ENCODE results near the gene PTTG1IP2.

The PTTG1IP2 gene
- total RNA-seq, result 0 reads per million in 9 experiments

DNA sequence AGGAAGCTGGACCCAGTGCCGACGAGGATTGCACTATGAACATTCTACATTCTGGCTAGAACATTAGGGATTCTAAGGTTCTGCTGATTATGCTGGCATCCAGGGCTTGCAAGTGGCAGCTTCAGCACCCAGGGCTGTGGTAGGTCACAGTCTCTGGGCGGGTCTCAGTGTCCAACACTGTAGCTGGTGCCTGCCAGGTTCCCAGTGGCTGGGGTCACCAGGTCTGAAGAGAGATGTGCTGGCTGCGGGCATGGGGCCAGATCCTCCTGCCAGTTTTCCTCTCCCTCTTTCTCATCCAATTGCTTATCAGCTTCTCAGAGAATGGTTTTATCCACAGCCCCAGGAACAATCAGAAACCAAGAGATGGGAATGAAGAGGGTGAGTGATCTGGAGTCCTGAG, at the start of gene PTTG1IP2:
Gene PTTG1IP2, plus strand, starts transcription at position 86 of the 400 bp plus-strand sequence. Its CDS starts 148 bp downstream, at position 234.
- ATAC-seq (replicated peaks) (no peak), DNase-seq (no peak)
- Mint-ChIP-seq H3K36me3 (ENCODE audit: insufficient read depth) (no peaks in the 10 kb centered on the region), H3K4me3 (no peak within 1 kb of the TSS), H3K9me3 (no peaks in the 10 kb centered on the region), H3K4me1 (ENCODE audit: low read depth in 2 of 2) (no peaks in the 10 kb centered on the region), H3K27me3 (peaks cover 18 to 52% of the 10 kb centered on the region in 2 donors), H3K27ac (no peak within 1 kb of the TSS)

DNA sequence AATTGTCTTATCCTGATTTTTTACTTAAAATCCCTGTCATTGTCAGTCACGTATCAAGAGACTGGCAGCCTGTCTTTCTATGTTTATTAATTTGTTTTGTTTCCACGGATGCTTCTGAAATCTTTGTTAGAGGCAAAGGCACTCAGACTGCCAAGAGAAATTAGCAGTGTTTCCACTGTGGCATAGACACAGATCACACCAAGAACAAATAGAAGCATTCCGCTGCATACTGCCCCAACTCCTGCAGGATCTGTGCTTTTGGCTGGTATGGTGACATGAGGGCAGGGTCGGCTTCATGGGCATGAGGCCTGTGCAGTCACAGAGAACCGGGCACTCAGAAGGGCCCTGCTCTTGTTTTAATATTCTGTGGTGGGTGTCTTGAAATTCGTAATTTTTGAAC, 47.8 kb upstream of the PTTG1IP2 start:
- Mint-ChIP-seq H3K36me3 (ENCODE audit: insufficient read depth) (peaks cover 3% of the 10 kb centered on the region), H3K9me3 (no peaks in the 10 kb centered on the region), H3K4me3 (no peak overlapping the region), H3K4me1 (ENCODE audit: low read depth in 2 of 2) (no peaks in the 10 kb centered on the region), H3K27ac (no peak overlapping the region), H3K27me3 (no peaks in the 10 kb centered on the region)
- DNase-seq (no peak), ATAC-seq (replicated peaks) (no peak)

DNA sequence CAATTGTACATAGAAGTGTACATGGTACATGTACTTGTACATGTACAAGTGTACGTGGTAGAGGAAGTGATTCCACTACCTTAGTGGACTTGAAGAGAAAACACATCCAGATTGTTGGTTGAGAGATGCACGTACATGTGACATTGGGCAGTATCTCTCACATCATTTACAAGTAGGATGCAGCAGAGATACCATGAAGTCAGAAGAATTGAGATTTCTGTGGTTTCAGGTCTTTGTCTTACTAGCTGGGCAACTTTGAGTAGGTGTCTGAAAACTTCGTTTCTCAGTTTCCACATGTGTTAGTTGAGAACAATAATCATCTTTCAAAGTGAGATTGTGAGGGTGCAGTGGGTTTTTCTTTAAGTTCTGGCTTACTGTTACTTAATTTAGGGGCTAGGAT, 44.7 kb upstream of the PTTG1IP2 start:
- Mint-ChIP-seq H3K27ac (no peak overlapping the region), H3K4me3 (no peak overlapping the region)

DNA sequence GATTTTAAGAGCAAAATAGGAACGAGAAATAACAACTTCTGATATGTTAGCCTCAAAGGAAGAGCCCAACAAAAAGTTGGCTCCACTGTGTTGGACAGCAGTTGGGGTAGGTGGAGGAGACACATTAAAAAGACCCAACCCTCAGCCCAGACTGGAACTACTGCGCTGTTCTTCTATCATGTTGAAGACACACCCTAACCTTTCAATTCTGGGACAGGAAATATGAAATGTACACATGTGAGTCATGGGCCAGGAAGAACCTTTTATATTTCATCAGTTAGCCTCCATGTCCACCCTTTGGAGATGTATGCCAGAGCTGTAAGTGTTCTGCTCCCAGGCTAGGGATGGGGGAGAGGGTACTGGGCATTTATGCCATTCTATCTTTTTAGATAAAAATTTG, 44.1 kb upstream of the PTTG1IP2 start:
- peaks cover 8 to 12% of the 10 kb centered on the region in 2 donors for H3K27me3 Mint-ChIP-seq
- H3K36me3 Mint-ChIP-seq (ENCODE audit: insufficient read depth), result no peaks in the 10 kb centered on the region
- H3K9me3 Mint-ChIP-seq, result no peaks in the 10 kb centered on the region
- no peak overlapping the region for H3K27ac Mint-ChIP-seq
- no peak overlapping the region for H3K4me3 Mint-ChIP-seq
- no peaks in the 10 kb centered on the region for H3K4me1 Mint-ChIP-seq (ENCODE audit: low read depth in 2 of 2)
- DNase-seq, result no peak
- ATAC-seq (replicated peaks), result no peak

More for the DNA sequence above, 44.7 kb upstream of the PTTG1IP2 start:
- ATAC-seq (replicated peaks) (no peak), DNase-seq (no peak)
- peaks cover 6 to 10% of the 10 kb centered on the region in 2 donors for H3K27me3 Mint-ChIP-seq
- no peaks in the 10 kb centered on the region for H3K36me3 Mint-ChIP-seq (ENCODE audit: insufficient read depth)
- no peaks in the 10 kb centered on the region for H3K4me1 Mint-ChIP-seq (ENCODE audit: low read depth in 2 of 2)
- H3K9me3 Mint-ChIP-seq, result no peaks in the 10 kb centered on the region

DNA sequence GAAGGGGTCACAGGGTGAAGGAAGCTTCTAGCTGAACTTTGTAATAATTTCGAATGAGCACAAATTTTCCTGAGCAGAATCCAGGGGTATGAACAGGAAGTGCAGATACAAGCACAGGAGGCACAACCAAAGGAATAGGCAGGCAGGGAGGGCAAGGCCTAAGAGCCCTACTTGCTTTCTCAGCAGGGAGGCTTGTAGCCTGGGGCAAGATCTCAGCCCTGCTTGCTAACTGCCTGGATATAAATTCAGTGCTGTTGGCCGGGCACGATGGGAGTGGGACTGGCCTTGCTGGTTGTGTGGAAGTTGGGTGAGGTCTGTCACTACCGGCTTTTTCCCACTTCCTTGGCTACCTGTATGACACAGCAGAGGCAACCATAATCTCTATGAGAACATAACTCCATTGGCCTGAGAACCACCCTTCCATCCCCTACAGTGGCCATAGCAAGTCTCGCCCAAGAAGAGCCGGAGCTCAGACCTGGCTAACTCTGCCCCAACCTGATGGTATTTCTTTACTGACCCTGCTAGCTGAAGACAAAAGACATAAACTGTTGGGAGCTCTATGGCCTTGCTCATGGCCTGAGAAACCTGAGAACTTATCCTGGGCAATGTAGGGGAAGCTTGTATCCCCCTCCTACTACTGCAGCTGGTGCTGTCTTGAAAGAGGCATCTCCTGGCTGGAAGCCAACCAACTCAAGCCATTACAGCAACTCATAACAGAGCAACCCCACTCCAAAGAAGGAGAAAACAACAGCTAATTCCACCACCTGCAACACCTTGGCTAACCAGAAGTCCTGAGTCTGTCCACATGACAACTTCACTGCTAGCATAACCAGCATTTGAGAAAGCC, 38.6 kb upstream of the PTTG1IP2 start:
- H3K9me3 Mint-ChIP-seq, result no peaks in the 10 kb centered on the region
- peaks cover 32 to 53% of the 10 kb centered on the region in 2 donors for H3K27me3 Mint-ChIP-seq
- no peak overlapping the region for H3K27ac Mint-ChIP-seq
- no peak for DNase-seq
- H3K4me3 Mint-ChIP-seq, result no peak overlapping the region
- H3K36me3 Mint-ChIP-seq (ENCODE audit: insufficient read depth), result no peaks in the 10 kb centered on the region
- ATAC-seq (replicated peaks), result no peak
- H3K4me1 Mint-ChIP-seq (ENCODE audit: low read depth in 2 of 2), result no peaks in the 10 kb centered on the region

DNA sequence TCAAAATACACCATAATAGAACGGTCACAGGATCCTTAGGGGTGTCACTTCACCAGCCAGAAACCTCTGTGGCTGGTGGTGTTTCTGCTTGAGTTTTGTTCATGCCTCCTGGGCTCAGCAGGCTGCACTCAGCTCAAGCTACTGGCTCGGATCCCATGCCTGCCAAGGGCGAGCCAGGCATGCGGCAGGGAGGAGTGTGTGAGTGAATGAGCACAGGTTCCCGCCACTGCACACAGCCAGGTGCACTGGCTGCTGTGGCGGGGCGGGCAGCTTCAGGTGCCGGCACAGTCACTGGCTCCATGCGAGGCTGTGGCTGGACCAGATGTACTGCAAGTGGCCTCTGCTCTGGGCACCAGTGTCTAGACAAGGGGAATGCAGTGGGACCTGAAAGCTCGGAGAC, 36.7 kb upstream of the PTTG1IP2 start:
- Mint-ChIP-seq H3K27ac (no peak overlapping the region), H3K4me3 (no peak overlapping the region), H3K27me3 (peaks cover 46 to 59% of the 10 kb centered on the region in 2 donors), H3K36me3 (ENCODE audit: insufficient read depth) (no peaks in the 10 kb centered on the region), H3K4me1 (ENCODE audit: low read depth in 2 of 2) (no peaks in the 10 kb centered on the region), H3K9me3 (no peaks in the 10 kb centered on the region)
- ATAC-seq (replicated peaks), result no peak
- no peak for DNase-seq

DNA sequence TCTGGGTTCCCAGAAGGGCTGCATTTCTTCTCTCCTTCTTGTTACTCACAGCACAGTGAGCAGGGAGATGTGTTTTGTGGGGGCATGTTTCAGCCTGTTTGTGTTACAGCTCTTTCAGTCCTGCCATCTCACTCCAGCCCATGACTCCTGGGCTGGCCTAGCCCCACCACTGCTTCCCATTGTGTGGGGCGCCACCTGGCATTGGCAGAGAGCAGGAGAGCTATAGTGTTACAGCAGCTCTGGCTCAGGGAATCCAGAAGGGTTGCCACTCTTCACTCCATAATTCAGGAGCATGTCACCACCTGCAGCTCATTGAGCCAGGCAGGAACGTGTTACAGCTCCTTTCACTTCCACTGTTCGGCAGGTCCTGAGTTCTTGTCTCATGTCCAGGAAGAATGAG, 36.2 kb upstream of the PTTG1IP2 start:
- Mint-ChIP-seq H3K27me3 (peaks cover 49 to 59% of the 10 kb centered on the region in 2 donors), H3K36me3 (ENCODE audit: insufficient read depth) (no peaks in the 10 kb centered on the region), H3K4me3 (no peak overlapping the region), H3K4me1 (ENCODE audit: low read depth in 2 of 2) (no peaks in the 10 kb centered on the region), H3K27ac (no peak overlapping the region), H3K9me3 (no peaks in the 10 kb centered on the region)
- ATAC-seq (replicated peaks) (no peak), DNase-seq (no peak)

DNA sequence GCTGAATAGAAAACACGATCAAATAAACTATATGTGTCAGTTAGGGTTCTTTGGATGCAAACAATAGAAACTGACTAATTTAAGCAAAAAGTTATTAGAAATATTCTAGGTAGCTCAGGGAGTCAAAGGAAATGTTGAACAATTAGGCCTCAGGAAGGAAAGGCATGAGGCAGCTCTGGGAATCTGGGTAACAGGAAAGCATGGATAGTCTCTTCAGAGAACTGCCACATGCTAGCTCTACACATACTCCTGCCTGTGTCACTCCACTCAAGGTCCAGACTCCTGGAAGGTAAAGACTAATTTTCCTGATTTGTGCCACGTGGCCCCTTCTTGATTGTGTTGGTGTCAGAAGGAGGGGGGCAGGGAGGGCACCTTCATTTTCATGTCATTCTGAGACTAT, 23.8 kb upstream of the PTTG1IP2 start:
- H3K4me3 Mint-ChIP-seq, result no peak overlapping the region
- peaks cover 0 to 4% of the 10 kb centered on the region in 2 donors for H3K4me1 Mint-ChIP-seq (ENCODE audit: low read depth in 2 of 2)
- no peaks in the 10 kb centered on the region for H3K36me3 Mint-ChIP-seq (ENCODE audit: insufficient read depth)

DNA sequence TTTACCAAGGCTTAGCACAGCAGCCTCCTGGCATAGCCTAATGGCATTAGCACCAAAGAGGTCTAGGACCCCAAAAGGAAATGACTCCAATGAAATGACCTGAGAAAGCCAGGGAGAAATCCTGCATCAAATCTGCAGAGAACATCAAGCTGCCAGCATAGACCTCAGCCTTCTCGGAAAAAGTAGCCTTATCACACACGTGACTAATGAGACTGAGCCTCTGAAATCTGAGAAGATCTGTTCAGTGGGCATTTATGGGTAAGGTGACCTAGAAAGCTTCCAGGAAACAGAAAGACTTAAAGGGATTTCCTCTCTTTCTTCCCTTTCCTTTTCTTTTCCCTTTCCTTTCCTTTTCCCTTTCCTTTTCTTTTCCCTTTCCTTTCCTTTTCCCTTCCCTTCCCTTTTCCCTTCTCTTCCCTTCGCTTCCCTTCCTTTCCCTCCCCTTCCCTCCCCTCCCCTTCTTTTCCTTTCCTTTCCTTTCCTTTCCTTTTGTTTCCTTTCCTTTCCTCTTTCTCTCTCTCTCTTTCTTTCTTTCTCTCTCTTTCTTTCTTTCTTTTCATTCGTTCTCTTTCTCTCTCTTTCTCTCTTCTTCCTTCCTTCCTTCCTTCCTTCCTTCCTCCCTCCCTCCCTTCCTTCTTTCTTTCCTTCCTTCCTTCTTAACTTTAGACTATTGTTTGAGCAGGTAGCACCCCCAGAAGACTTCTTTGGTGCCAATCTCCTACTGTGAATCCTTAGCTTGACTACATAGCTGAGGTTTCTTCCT, 23.1 kb upstream of the PTTG1IP2 start:
- no peaks in the 10 kb centered on the region for H3K9me3 Mint-ChIP-seq
- no peak for DNase-seq

More for the DNA sequence above, 23.8 kb upstream of the PTTG1IP2 start:
- ATAC-seq (replicated peaks) (no peak), DNase-seq (no peak)
- no peaks in the 10 kb centered on the region for H3K9me3 Mint-ChIP-seq
- peaks cover 9% of the 10 kb centered on the region in 2 donors for H3K27me3 Mint-ChIP-seq
- no peak overlapping the region for H3K27ac Mint-ChIP-seq

DNA sequence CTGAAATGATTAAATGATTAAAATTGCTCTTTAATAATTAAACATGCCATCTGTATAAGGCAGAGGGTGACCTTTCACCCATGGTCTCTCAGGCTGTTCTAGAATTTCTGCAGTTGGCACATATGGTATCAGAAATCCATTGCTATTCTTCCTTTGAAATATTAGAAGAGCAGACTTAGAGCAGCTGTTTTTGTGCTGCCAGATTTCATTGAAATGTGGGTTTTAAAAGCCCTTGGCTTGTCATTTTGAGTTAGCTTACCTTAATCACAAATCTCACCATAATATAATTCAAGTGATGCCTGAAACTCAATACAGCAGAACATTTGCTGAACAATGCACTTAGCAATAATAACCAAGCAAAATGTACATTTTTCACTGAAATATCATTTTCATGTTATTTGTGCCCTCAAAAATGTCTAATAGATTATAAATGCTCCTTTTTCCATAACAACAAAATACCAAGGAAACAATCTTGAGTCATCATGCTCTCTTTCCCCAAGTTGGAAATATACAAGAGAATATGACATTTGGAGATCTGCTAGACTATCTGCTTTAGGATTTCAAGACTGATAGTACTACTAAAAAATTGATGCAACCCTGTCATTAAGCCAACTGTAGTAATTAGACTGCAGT, 16.1 kb upstream of the PTTG1IP2 start:
- ATAC-seq (replicated peaks) (no peak), DNase-seq (no peak)
- Mint-ChIP-seq H3K9me3 (no peaks in the 10 kb centered on the region), H3K4me3 (no peak overlapping the region), H3K27me3 (peaks cover 7 to 11% of the 10 kb centered on the region in 2 donors), H3K27ac (no peak overlapping the region), H3K36me3 (ENCODE audit: insufficient read depth) (no peaks in the 10 kb centered on the region), H3K4me1 (ENCODE audit: low read depth in 2 of 2) (peaks cover 6 to 8% of the 10 kb centered on the region in 2 donors)

More for the DNA sequence above, 23.1 kb upstream of the PTTG1IP2 start:
- peaks cover 0 to 4% of the 10 kb centered on the region in 2 donors for H3K4me1 Mint-ChIP-seq (ENCODE audit: low read depth in 2 of 2)
- H3K27me3 Mint-ChIP-seq, result peaks cover 9% of the 10 kb centered on the region in 2 donors
- H3K36me3 Mint-ChIP-seq (ENCODE audit: insufficient read depth), result no peaks in the 10 kb centered on the region
- no peak overlapping the region for H3K27ac Mint-ChIP-seq
- no peak overlapping the region for H3K4me3 Mint-ChIP-seq
- no peak for ATAC-seq (replicated peaks)

DNA sequence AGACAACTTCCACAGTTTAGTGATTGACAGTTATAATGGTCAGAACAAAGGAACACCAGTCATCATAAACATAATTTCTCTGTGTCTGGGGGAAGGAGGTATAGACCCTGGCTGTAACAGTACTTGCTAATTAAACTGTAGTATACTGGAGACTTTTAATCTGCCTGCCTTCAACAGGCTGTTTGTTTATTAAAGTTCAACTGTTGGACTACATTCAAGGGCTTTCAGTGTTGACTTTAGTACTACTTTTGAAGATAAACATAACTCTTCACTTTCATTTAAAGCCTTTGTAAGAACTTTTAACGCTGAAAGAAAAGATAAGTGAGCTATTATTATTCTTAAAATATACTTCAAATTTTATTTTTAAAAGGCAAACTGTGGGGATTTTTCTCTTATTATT, 15.5 kb upstream of the PTTG1IP2 start:
- H3K36me3 Mint-ChIP-seq (ENCODE audit: insufficient read depth), result no peaks in the 10 kb centered on the region
- ATAC-seq (replicated peaks), result no peak
- no peak overlapping the region for H3K27ac Mint-ChIP-seq
- no peak overlapping the region for H3K4me3 Mint-ChIP-seq
- H3K27me3 Mint-ChIP-seq, result peaks cover 7 to 11% of the 10 kb centered on the region in 2 donors
- DNase-seq, result no peak
- peaks cover 6 to 8% of the 10 kb centered on the region in 2 donors for H3K4me1 Mint-ChIP-seq (ENCODE audit: low read depth in 2 of 2)
- H3K9me3 Mint-ChIP-seq, result no peaks in the 10 kb centered on the region

DNA sequence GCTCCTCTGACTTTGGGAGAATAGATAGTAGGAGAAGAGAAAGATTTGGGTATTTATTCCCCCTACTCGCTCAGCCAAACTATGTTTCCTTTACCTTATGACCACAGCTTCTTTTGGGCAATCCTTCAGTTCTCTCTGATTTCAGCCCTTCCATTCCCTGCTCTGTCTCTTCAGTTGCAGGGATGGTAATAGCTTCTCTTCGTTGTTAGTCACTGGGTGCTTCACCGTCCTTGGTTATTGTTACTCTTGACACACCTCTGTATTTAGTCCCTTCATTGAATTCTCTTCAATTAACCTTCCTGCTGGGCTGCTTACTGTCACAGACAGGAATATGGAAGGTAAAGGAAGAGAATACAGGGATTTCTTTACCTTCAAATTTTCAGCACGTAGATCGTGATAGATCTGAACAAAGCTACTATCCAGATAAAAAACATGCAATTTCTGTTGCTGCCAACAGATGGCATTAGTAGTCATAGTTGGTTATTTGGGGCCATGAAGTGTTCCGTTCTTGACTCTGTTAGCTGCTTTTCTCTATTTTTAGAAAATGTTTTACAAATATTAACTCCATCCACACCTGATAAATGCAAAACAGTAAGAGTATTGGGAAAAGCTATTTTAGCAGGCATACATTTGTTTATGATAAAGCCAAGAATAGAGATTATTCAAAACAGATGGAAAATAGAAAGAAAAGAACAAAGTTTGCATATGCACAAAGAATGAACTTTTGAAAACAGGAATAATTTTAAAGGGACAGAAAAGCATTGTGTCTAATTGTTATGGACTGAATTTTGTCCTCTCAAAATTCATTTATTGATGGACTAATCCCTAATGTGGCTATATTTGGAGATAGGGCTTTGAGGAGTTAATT, 14.0 kb upstream of the PTTG1IP2 start:
- Mint-ChIP-seq H3K4me1 (ENCODE audit: low read depth in 2 of 2) (peaks cover 6 to 8% of the 10 kb centered on the region in 2 donors), H3K9me3 (no peaks in the 10 kb centered on the region), H3K27ac (peak overlapping the region in 1 of 2 donors; percentile 65), H3K36me3 (ENCODE audit: insufficient read depth) (no peaks in the 10 kb centered on the region), H3K4me3 (peak overlapping the region; percentile 24 to 38), H3K27me3 (peaks cover 7 to 11% of the 10 kb centered on the region in 2 donors)
- DNase-seq, result peak in 1 of 3 experiments; percentile 8
- peak; percentile 69 for ATAC-seq (replicated peaks)

Data from effector memory CD8-positive, alpha-beta T cell (primary cell).